NCI-H1694 treated with DMSO at 0.1 percent for 48 hours (cell line): Measurements from ENCODE around the gene KRTAP2-3.
"Not testable (repeated sequence)": the region's sequence is repeated elsewhere in the genome, so short reads cannot be mapped to it uniquely, and the experiment has no call there.

Experiments
- DNase-seq: peaks from one replicate; lab custom pipeline; 2025; lab: John Stamatoyannopoulos, UW

The KRTAP2-3 gene

DNA sequence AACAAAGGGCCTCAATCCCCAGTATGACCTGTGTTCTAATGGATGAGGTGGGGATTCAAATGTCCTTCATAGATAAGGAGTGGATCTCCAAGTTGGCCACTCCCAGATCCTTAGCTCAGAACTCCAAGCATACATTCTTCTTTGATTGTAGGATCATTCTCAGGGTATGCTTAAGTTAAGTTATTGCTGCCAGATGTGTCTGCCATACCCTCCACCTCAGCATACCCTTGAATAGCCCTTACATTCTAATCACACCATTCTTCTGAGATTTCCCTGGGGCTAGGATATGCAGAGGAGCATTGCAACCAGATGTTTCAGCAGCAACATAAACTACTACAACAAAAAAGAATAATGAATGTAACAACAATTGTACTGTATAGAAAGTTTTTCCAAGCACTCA lies 7.4 kb upstream of the KRTAP2-3 start:
- DNase-seq: no peak

DNA sequence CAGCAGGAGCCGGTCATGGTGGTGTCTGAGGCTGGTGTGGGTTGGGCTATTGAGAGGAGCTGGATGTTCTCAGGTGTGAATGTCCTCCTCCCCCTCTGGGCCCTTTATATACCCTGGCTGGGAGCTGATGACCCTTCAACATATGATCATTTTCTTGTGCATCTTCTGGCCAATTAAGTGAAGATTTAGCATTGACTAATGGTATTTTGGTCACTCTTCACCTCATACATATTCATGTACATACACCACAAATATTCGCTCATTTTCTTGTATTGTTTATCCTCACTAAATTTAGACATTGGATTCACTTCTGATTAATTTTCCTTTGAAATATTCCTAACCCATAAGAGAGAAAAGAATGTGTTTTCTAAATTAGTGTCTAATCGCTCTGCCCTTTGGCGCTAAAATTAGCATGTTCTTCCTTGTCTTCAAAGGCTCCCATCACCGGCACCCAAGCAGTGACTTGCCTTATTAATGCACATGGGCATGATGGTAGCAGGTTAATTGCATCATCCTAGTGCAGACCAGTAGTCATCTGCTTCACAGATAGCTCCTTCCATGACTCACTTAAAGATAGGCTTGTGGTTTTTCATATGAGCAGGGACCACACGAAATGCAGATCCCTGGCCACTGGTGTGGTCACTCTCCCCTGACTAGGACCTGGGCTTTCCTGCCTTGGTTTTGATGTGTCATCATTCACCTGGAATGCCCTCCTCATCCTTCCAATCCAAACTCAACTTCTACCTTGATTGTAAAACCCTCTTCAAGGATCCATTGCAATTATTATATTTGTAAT lies 6.1 kb upstream of the KRTAP2-3 start, which contains the start of gene KRTAP2-4:
Gene KRTAP2-4 (minus strand): TSS at position 51 of the 796 bp plus-strand sequence. CDS start 34 bp downstream, at position 17.
- no peak for DNase-seq

DNA sequence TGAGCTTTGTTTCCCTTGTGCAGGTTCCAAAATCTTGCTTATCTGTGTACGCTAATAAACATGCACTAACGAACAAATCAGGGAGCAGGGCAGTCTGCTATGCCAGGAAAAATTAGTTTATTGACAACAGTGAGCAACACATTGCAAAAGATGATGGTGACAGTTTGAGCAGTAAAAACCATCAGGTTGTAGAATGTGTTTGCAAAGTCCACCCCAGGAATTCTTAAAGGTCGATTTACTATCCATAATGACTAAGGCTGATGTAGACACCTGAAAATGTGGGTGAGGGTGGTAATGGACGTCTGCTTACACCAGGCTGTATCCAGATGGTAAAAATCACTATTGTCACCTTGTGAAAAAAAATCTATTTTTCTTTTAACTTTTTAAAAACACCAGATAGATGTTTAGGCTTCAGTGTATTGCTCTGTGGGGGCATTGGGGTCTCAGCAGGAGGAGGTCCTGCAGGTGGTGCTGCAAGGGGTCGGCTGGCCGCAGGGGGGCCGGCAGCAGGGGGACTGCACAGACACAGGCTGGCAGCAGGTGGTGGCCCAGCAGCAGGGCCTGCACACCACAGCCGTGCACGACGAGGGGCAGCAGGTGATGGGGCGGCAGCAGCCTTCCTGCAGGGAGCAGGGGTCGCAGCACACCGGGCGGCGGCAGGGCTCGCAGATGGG lies 5.2 kb upstream of the KRTAP2-3 start:
- not testable (repeated sequence) for DNase-seq

DNA sequence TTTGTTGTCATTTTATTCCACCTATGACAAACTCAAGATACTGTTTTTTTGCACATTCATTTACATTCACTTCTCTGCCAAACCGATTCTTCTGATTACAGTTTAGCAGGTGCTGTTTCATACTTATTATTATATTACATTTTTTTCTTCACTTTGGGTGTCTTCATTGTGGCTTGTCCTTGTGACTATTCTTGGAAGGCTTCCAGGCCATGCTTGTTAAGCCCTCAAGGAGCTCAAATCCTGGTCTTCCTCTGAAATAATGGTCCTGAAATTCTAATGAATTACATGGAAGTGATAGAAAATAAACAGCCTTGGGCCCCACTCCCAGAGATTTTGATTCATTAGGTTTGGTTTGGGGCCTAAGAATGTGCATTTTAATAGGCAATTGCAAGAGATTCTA lies 4.4 kb upstream of the KRTAP2-3 start:
- no peak for DNase-seq

DNA sequence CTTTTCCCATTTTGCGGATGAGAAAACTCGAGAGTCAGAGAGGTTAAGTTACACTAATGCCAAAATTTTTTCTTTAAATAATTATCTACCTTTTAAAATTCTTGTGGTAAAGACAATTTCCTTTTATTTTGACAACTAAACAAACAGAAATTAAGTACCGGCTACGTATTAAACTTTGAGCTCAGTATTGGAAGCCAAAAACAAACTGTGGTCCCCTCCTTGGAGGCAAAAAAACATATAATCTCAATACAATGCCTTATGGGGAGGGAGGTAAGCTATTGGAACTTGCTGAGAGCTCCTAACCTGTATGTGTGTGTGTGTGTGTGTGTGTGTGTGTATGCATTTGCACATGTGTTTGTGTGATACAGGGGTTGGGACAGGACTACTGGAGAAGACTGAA lies 3.5 kb upstream of the KRTAP2-3 start:
- DNase-seq: no peak

DNA sequence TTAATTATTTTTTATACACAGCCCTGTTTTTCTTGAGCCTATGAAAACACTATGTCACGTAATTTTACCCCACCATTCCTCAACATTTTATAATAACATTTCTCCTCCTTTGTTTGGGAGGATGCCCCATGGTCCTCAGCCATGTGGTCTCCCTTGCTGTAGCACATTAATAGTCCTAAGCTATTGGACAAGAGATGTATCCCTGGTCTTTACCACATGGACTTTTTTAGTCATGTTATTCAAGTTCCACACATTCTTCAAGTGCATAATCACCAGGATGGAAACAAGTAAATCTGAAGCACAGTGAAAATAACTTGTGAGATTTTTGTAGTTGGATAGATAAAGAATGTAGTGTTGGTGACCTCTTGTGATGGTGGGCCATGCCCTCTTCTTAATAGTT lies 2.0 kb upstream of the KRTAP2-3 start:
- DNase-seq: no peak

DNA sequence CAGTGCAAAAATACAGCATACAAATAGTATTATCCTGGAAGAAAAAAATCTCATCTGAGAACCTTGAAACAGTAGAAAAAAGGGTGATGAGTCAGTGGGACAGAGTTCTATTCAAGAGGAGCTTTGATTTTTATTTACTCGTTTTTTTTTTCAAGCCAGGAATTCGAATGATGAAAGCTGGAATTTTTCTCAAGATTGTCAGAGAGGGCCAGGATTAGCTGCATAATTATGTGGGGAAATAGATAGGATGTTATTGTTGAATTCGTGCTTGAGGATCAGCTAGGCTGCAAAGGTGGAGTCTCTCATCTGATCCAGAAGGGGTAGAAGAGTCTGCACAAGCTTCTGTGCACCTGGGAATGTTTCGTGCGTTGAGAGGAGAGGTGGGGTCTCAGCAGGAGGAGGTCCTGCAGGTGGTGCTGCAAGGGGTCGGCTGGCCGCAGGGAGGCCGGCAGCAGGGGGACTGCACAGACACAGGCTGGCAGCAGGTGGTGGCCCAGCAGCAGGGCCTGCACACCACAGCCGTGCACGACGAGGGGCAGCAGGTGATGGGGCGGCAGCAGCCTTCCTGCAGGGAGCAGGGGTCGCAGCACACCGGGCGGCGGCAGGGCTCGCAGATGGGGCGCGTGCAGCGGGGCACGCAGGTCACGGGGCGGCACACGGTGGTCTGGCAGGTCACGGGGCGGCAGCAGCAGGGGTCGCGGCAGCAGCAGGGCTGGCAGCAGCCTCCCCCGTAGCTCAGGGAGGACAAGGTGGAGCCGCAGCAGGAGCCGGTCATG lies 450 bp downstream of the KRTAP2-3 start:
- DNase-seq: not testable (repeated sequence)

DNA sequence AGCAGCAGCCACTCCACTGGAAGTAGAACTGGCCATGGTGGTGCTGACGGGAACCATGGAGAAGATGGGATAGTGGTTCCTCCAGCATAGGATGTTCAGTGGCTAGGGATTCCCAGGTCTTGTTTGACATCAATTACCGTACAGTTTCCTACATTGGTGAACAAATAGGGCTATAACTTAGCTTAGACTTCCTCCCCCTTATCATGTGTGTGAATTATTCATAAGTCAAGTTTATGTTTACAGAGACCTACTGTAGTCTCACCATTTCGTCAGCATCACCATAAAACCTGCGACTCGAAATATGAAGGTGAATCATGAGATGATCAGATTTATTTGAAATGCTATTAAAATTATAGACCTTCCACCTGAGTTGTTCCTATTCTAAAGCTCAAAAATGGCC lies 1.2 kb downstream of the KRTAP2-3 start:
- DNase-seq: no peak

DNA sequence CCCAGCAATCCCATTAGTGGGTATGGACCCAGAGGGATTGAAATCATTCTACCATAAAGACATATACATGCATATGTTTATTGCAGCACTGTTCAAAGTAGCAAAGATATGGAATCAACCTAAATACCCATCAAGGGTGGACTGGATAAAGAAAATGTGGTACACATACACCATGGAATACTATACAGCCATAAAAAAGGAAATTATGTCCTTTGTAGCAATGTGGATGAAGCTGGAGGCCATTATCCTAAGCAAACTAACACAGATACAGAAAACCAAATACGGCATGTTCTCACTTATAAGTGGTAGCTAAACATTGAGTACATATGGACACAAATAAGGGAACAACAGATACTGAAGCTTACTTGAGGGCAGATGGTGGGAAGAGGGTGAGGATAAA lies 2.4 kb downstream of the KRTAP2-3 start:
- no peak for DNase-seq

DNA sequence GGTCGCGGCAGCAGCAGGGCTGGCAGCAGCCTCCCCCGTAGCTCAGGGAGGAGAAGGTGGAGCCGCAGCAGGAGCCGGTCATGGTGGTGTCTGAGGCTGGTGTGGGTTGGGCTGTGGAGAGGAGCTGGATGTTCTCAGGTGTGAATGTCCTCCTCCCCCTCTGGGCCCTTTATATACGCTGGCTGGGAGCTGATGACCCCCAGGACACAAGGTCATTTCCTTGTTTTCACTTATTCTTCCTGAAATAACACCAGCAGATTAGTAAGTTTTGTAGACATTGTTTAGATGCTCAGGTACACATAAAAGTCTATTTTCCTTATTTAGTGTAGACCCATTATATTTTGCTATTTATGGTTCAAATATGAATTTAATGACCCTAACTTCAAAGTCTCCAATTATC lies 4.8 kb downstream of the KRTAP2-3 start, which contains the start of gene KRTAP2-2:
Gene KRTAP2-2 (minus strand): TSS at position 101 of the 400 bp plus-strand sequence. CDS start 19 bp downstream, at position 82.
- not testable (repeated sequence) for DNase-seq

DNA sequence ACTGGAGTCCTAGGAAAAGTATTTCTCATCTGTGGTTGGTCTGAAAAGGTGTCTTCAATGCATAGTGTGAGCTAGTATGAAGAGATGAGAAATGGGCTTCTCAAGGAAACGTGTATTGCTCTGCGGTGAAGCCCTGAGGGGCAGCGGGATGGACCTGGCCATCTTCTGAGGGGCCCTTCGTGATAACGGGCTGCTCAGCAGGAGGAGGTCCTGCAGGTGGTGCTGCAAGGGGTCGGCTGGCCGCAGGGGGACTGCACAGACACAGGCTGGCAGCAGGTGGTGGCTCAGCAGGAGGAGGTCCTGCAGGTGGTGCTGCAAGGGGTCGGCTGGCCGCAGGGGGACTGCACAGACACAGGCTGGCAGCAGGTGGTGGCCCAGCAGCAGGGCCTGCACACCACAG lies 5.4 kb downstream of the KRTAP2-3 start:
- not testable (repeated sequence) for DNase-seq

DNA sequence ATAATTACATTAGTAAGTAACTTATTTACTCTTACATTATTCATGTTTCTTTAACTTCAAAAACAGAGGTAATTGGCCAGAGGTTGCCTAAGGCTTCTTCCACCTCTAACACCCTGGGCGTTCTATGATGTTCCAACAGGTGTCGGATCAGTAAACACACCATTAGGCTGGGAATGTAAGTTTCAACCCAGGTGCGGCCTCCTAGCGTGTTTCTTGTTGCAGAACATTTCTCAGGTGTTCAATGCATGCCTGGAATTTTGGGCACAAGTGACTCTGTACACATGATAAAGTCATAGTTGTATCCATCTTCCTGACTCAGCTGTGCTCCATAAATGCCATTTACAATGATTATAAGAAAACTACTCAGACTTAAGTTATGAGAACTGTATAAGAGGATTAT lies 5.9 kb downstream of the KRTAP2-3 start:
- DNase-seq: no peak

DNA sequence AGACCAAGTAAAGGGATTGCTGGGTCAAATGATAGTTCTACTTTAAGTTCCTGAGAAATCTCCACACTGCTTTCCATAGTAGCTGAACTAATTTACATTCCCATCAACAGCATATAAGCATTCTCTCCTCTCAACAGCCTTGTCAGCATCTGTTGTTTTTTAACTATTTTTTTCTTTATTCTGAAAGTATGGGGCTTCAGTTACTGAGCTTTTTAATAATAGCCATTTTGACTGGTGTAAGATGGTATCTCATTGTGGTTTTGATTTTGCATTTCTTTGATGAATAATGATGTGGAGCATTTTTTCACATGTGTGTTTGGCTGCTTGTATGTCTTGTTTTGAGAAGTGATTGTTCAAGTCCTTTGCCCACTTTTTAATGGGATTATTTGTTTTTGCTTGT lies 7.3 kb downstream of the KRTAP2-3 start:
- no peak for DNase-seq

DNA sequence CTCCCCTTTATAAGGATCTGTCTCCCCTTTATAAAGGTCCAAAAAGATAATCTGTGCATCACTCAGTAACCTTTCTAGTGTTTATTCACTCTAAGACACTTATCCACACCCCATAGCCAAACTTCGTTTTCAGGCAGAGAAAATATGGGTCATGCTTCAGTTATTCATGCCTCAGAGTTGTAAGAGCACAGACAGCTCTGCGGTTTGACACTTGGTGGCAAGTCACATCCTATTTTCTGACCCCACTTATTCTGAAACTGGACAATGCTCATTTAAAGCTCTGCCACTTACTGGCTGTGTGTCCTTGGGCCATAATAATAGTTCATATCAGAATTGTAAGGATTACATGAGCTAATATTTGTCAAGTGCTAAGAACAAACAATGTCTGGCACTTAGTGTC lies 10.8 kb downstream of the KRTAP2-3 start:
- DNase-seq: no peak

DNA sequence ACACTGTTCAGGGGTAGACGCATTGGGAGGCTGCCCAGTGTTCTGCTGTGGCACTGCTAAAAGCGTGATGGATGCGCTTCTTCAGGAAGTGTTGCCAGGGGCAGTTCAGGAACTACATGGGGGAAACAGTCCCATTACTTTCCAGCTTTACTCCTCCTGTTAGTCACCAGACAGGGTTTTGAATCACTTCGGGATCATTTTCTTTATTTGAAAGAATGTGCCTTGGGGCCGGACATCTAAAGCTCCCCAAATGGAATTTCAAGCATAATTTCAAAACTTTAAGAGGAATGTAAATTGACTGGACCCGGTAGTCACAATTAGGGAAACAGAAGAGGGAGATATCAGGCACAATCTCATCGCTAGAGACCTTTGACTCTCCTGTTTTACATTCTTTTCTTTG lies 11.5 kb downstream of the KRTAP2-3 start:
- no peak for DNase-seq

DNA sequence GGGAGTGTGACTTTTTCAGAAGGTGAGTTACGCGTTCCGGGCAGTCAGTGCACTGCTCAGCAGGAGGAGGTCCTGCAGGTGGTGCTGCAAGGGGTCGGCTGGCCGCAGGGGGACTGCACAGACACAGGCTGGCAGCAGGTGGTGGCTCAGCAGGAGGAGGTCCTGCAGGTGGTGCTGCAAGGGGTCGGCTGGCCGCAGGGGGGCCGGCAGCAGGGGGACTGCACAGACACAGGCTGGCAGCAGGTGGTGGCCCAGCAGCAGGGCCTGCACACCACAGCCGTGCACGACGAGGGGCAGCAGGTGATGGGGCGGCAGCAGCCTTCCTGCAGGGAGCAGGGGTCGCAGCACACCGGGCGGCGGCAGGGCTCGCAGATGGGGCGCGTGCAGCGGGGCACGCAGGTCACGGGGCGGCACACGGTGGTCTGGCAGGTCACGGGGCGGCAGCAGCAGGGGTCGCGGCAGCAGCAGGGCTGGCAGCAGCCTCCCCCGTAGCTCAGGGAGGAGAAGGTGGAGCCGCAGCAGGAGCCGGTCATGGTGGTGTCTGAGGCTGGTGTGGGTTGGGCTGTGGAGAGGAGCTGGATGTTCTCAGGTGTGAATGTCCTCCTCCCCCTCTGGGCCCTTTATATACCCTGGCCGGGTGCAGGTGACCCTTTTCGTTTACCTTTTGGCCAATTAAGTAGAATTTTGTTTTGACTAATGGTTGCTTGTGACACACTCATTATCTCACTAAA lies 13.0 kb downstream of the KRTAP2-3 start, which contains the start of gene KRTAP2-1:
Gene KRTAP2-1 (minus strand): TSS at position 582 of the 731 bp plus-strand sequence. CDS start 49 bp downstream, at position 533.
- DNase-seq: not testable (repeated sequence)

DNA sequence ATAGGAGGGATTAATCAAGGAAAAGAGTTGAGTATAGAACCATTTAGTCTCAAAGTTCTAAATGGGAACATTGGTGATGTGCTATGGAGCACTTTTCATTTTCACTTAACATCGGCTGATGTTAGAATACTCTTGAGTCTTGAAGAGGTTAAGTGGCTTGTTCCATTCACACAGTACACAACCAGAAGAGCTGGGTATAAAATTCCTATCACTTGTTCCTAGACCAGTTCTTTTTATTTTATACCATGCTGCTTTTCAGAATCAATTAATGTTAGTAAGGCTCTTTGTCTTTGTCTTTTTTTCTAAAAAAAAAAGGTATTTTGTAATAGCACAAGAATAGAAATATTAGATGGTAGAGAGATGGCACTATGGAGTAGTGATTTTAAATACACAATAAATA lies 17.0 kb downstream of the KRTAP2-3 start:
- DNase-seq: no peak

DNA sequence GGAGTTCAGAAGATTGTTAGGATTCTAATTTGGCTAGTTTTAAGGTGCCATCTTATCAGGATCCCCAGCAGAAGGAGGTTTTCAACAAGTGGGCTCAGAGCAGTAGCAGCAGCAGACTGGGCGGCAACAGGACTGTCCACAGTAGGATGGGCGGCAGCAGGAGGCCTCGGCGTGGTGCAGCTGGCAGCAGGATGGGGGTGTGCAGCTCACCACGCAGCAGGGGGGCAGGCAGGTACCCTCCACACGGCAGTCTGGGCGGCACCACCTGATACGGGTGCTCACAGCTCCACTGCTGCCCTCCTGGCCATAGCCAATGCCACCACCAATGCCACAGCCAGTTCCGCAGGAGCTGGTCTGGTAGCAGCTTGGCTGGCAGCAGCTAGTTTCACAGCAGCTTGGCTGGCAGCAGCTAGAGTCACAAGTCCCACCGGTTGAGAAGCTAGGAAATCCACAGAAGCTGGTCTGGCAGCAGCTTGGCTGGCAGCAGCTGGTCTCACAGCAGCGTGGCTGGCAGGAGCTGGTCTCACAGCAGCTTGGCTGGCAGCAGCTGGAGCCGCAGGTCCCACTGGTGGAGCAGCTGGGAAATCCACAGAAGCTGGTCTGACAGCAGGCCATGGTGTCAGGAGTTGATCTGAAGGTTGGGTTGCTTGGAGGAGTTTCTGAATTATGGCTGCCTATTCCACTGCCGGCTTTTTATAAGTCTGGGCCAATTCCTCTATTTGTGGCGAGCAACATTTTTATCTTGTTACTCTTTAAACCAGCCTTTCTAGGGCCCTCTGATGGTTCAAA lies 18.9 kb downstream of the KRTAP2-3 start, which contains the start of gene KRTAP1-1:
Gene KRTAP1-1 (minus strand): TSS at position 668 of the 789 bp plus-strand sequence. CDS start 53 bp downstream, at position 615.
- not testable (repeated sequence) for DNase-seq

DNA sequence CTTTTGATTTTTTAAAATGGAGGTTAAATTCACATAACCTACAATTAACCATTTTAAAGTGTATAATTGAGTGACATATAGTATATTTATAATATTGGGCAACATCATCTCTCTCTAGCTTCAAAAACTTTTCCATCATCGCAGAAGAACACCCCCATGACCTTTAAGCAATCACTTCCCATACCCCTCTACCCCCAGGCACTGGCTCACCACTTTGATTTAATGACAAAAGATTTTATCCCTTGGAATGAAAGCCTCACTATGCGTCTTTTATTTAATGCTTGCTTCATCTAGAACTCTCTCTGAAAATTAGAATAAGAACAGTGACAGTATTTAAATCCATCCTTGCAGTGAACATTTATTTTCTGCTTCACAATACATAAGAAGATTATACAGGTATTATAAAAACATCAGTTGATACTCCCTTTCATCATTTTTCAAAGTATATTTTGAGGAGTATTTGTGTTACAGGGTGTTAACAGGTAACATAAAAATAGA lies 22.0 kb downstream of the KRTAP2-3 start:
- DNase-seq: no peak

DNA sequence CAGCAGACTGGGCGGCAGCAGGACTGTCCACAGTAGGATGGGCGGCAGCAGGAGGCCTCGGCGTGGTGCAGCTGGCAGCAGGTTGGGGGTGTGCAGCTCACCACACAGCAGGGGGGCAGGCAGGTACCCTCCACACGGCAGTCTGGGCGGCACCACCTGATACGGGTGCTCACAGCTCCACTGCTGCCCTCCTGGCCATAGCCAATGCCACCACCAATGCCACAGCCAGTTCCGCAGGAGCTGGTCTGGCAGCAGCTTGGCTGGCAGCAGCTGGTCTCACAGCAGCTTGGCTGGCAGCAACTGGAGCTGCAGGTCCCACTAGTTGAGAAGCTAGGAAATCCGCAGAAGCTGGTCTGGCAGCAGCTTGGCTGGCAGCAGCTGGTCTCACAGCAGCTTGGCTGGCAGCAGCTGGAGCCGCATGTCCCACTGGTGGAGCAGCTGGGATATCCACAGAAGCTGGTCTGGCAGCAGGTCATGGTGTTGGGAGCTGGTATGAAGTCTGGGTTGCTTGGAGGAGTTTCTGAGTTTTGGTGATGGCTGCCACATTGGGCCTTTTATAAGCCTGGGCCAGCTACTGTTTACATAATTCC lies 25.5 kb downstream of the KRTAP2-3 start, which contains the start of gene KRTAP1-3:
Gene KRTAP1-3 (minus strand): TSS at position 529 of the 590 bp plus-strand sequence. CDS start 53 bp downstream, at position 476.
- DNase-seq: not testable (repeated sequence)
